GM19193 (cell line): Measurements from ENCODE around the gene CDH13.

Experiments used
- POLR2A ChIP-seq: IDR thresholded peaks from 4 replicates; pipeline ENCODE4 v1.6.1; 2011; ENCODE audit not compliant: insufficient read depth, insufficient read length; ENCODE audit errors: extremely low read depth

Gene CDH13

GRCh38 chr16:82892324-82892723 lies 265.6 kb downstream of the CDH13 start:
- TF ChIP-seq POLR2A, result no peak

- TF ChIP-seq POLR2A, result no peak
These were observed 269.1 kb downstream of the CDH13 start for GRCh38 chr16:82895843-82896242.

- no peak for TF ChIP-seq POLR2A
These were observed 272.2 kb downstream of the CDH13 start for GRCh38 chr16:82899006-82899405.

- no peak for TF ChIP-seq POLR2A
These were observed 273.1 kb downstream of the CDH13 start for GRCh38 chr16:82899731-82900450.

- no peak for TF ChIP-seq POLR2A
These were observed 273.8 kb downstream of the CDH13 start for GRCh38 chr16:82900559-82900958.

- TF ChIP-seq POLR2A, result no peak
These were observed 285.2 kb downstream of the CDH13 start for GRCh38 chr16:82911925-82912324.

- no peak for TF ChIP-seq POLR2A
These were observed 288.5 kb downstream of the CDH13 start for GRCh38 chr16:82915139-82915824.

GRCh38 chr16:82917886-82918595 lies 291.3 kb downstream of the CDH13 start:
- TF ChIP-seq POLR2A, result no peak

GRCh38 chr16:82924075-82924854 lies 297.5 kb downstream of the CDH13 start:
- no peak for TF ChIP-seq POLR2A

- no peak for TF ChIP-seq POLR2A
These were observed 299.7 kb downstream of the CDH13 start for GRCh38 chr16:82926500-82926899.

GRCh38 chr16:82935766-82936165 lies 309.0 kb downstream of the CDH13 start:
- TF ChIP-seq POLR2A, result no peak

- no peak for TF ChIP-seq POLR2A
These were observed 310.3 kb downstream of the CDH13 start for GRCh38 chr16:82936941-82937551.

GRCh38 chr16:82937926-82938520 lies 311.3 kb downstream of the CDH13 start:
- no peak for TF ChIP-seq POLR2A

- TF ChIP-seq POLR2A, result no peak
These were observed 316.6 kb downstream of the CDH13 start for GRCh38 chr16:82943371-82943770.
